GM21381 (cell line): Measurements from ENCODE around the gene MTCH2.
"Not testable (repeated sequence)": the region's sequence is repeated elsewhere in the genome, so short reads cannot be mapped to it uniquely, and the experiment has no call there.

Source experiments
- ATAC-seq: cut with Tn5 transposase; IDR thresholded peaks from one replicate; pipeline ENCODE4 v1.9.1; 2021; ENCODE audit warnings: mild to moderate bottlenecking, moderate library complexity; ENCODE audit not compliant: unreplicated experiment

The MTCH2 gene

DNA sequence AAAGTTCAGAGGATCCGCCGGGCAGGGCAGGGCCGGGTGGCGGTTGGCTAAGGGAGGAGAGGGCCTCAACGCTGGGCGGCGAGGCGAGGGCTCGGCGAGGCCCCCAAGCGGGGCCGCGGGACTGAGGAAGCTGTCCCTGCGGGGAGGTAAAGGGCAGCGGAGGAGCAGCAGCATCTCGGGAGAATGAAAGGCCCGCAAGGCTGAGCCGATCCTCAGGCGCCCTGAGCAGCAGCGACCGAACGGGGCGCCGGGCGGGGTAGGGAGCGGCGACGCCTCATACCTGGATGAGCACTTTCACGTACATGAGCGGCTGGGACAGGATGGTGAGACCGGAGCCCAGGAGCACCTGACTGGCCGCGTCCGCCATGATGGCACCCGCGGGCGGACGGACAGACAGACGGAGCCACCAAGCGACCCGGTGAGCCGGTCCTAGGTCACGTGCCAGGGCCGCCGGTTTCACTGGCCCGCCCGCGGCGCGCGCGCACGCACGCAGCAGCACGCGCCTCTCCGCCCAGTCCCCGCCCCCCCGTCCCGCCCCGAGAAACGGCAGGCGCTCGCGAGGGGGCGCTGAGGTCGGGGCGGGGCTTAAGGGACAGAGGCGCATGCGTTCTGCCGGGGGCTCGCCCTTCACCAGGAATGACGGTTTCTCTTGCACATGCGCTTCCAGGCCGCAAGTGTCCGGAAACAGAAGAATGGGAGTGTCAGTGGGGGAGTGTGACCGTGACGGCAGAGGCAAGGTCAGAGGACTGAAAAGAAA, at the start of gene MTCH2:
Gene MTCH2, minus strand, starts transcription at position 461 of the 757 bp plus-strand sequence. Its CDS starts 94 bp downstream, at position 367.
- peak; percentile 90 for ATAC-seq

DNA sequence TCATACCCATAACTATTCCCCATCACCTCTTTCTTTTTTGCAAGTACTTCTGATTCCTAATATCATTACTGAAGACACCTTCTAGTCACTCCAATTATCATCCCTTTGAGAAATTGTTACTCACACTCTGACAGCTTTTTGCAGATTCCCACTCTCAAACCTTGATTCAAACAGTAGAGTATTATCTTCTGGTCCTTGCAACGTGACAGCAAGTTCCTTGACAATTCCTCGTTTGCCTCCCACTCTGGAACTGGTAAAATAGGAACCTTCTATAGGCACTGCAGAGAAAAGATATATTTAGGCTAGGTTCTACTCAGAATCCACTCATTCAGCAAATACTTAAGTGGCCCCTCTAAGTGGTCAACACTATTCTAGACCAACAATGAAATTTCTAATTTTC, 49.6 kb upstream of the MTCH2 start:
- ATAC-seq: no peak

DNA sequence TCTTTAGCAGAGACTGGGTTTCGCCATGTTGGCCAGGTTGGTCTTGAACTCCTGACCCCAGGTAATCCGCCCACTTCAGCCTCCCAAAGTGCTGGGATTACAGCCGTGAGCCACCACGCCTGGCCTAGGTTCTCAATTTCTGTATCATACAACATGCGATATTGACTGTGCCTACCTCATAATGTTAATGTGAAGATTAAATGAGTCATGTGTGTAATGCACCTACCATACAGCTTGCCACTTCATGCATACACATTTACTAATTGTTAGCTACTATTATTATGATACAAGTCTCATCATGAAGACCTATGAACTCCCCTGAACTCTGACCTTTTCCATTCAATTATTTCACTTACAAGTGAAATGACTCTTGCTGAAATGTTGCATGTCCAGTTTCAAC, 47.1 kb upstream of the MTCH2 start:
- ATAC-seq: no peak

DNA sequence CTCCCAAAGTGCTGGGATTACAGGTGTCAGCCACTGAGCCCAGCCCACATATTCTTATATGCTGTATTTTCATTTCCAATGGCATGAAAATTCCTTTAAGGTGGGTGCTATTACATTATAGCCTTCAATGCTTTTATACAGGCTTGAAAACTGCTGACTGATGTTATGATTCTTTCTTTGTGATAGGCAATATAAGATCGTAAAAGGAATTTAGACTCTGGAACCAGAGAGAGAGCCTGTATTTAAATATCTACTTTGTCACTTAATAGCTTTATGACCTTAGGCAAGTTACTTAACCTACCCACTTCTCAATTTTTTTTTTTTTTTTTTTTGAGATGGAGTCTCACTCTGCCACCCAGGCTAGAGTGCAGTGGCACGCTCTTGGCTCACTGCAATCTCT, 46.6 kb upstream of the MTCH2 start:
- ATAC-seq: no peak

DNA sequence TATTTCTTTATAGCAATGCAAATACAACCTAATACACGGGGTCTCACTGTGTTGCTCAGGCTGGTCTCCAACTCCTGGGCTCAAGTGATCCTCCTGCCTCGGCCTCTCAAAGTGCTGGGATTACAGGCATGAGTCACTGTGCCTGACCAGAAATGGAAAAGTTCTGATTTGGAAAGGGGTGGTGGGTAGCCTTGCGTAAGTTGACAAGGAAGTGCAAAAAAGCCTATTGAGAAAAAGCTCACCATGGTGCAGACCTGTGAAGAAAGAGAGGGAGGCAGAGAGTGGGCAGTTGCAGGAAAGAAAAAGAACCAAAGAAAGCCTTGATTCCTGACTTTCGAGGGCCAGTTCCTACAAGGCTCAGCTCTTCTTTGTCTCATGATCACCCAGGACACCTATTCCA, 45.8 kb upstream of the MTCH2 start:
- no peak for ATAC-seq

DNA sequence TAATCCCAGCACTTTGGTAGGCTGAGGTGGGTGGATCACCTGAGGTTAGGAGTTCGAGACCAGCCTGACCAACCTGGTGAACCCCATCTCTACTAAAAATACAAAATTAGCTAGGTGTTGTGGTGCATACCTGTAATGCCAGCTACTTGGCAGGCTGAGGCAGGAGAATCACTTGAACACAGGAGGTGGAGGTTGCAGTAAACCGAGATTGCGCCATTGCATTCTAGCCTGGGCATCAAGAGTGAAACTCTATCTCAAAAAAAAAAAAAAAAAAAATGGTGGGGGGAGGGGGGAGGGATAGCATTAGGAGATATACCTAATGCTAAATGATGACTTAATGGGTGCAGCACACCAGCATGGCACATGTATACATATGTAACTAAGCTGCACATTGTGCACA, 44.3 kb upstream of the MTCH2 start:
- not testable (repeated sequence) for ATAC-seq

DNA sequence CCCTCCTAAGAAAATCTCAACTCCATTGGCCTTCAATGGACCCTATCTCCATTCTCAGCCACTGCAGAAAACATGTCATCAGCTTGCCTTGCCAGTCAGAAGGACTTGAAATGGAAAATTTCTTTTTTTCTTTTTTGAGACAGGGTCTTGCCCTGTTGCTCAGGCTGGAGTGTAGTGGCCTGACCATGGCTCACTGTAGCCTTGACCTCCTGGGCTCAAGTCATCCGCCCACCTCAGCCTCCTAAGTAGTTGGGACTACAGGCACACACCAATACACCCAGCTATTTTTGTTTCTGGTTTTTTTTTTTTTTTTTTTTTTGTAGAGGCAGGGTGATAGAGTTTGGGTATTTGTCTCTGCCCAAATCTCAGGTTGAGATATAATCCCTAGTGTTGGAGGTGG, 43.8 kb upstream of the MTCH2 start:
- no peak for ATAC-seq

DNA sequence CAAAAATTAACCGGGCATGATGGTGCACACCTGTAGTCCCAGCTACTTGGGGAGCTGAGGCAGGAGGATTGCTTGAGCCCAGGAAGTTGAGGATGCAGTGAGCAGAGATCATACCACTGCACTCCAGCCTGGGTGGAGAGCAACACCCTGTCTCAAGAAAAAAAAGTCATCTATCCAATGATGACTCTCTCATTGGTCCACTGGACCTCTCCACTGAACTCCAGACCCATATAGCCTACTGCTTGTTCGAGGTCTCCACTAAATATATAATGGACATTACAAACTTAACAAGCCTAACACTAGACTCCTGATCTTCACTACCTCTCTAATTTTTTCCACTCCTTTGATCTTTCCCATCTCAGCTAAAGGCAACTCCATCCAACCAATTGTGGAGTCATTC, 33.5 kb upstream of the MTCH2 start:
- ATAC-seq: no peak

DNA sequence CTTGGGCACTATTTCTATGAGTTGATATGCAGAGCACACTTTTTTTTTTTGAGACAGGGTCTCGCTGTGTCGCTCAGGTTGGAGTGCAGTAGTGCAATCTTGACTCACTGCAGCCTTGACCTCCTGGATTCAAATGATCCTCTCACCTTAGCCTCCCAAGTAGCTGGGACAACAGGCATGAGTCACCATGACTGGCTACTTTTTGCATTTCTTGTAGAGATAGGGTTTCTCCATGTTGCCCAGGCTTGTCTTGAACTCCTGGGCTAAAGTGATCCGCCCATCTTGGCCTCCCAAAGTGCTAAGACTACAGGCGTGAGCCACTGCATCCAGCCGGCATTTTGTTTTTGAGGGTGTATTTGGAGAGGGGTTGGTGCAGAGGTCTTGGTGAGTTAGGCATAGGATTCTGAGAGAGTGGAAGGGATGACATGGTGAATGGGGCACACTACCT, 29.9 kb upstream of the MTCH2 start:
- ATAC-seq: no peak

DNA sequence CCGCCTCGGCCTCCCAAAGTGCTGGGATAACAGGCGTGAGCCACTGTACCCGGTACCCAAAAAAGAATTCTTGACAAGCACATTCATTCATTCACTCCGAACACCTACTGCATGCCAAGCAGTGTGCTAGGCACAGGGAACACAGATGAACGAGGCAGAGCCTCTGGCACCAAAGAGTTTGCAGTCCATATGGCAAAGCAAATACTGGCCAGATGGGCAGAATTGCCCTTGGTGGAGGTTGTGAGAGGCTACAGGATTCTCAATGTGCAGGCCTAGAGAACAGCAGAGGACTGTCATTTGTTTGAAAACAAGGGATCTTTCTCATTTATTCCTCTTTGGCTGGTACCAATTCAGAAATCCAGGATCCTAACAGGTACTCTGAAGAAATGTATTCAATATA, 27.5 kb upstream of the MTCH2 start:
- ATAC-seq: no peak

DNA sequence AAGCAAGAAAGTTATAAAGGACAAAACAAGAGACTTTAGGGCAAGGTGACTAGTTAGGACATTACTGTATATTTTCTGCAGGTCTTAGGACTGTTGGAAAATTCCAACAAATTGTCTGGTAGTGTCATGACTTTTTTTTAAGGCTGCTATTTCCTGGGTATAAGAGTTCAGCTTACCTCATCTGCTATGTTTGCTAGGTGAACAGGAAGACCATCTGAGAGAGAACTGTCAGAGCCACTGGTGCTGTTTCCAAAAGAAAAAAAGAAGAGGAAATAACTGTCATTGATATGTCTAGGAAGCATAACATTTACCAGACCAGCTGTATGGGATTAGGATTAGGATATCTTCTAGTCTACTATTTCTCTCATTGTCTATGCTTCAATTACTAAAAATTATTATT, 26.3 kb upstream of the MTCH2 start:
- no peak for ATAC-seq

DNA sequence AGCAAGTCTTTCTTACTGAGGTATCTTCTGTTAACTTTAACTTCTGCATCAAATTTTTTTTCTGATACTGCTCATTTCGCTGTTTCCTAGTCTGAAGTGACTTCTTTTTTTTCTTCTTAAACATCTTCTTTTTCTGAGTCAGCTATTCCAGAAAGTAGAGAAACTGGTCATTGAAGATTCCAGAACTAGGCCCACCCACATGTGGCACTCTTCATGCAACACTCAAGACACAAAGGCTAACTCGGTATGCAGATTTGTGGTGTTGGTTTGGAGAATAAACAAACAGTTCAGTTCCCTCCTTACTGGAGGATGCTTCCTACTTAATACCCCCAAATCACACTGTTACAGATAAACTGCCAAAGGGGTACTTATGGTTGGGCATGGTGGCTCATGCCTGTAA, 25.2 kb upstream of the MTCH2 start:
- ATAC-seq: no peak

DNA sequence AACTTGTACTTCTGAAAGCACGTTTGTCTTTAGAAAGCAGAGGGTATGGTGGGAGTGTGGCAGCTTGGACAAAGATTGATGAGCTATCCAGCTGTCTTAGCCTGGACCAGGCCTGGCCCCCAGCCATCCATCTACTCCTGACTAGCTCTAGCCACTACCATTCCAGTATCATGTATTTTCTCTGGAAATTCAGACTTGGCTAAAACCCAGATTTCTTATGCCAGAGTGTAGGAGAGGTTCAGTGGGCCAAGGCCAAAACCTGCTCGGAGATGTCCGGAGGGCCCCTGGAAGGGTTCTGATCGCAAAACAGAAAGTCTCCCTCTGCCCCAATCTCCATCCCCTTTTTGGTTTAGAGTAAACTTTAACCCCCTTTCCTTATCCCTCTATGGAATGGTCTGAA, 24.8 kb upstream of the MTCH2 start:
- no peak for ATAC-seq

DNA sequence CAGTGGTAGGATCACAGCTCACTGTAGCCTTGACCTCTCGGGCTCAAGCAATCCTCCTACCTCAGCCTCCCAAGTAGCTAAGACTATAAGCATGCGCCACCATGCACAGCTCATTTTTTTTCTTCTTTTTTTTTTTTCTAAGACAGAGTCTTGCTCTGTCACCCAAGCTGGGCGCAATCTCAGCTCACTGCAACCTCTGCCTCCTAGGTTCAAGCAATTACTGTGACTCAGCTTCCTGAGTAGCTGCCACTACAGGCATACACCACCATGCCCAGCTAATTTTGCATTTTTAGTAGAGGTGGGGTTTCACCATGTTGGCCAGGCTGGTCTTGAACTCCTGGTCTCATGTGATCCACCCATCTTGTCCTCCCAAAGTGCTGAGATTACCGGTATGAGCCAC, 22.6 kb upstream of the MTCH2 start:
- ATAC-seq: not testable (repeated sequence)

DNA sequence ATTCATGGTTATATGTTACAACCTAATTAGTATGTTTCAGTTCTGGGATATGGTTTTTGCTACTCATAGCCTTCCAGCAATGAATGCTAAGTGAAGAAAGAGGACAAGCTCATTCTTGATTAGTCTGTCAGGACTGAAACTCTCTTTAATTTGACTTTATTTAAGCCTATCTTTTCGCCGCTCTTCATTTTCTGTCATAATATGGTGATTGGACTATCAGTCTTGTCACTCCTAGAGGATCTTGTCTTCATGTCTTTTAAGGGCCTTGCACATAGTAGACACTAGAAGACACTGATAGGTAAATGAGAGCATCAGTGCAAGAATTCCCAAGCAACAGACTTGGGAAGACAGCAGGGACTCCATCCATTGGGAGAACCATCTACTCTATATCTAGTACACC, 18.9 kb upstream of the MTCH2 start:
- no peak for ATAC-seq

DNA sequence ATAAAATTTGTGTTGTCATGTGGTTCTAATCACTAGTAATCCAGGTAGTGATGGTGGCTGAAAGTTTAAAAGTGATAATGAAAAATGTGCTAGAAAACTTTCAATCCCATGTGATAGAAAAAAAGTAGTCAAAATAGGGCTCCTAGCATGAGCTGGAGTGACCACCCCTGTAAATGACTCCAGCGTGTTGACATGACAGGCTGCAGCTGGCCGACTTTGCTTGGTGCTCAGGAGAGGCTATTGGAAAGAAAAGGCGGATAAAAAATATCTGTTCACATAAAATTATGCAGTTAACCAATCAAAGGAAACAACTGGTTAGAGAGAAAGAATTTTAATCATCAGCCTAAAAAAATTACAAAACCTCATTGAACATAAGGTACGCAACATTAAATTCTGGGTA, 16.9 kb upstream of the MTCH2 start:
- ATAC-seq: no peak

DNA sequence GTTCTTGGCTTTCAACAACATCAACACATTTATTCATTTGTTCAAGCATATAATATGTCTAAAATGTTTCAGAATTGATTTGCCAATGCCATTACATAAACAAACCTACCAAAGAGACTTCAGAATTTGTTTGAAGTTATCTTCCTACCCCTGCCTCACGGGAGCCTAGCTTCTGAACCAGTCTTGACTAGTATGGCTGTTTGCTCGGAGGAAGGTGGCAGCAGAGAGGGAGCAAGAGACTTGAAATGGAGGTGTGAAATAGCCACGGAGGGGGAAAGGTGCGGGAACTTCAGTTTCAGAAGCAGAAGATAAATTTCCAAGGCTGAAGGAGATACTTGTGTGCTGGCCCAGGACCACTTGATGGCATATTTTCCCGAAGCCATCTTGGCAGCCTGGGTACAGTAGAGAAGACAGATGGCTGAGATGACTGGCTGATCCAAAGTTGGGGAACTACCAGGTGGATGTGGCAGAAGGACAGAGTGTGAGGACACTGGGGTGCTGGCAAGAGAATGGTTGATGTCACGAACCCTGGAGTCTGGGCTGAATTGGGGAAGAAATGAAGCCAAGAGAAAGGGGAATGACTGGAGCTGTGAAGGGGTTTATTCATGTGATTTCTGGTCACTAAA, 14.0 kb upstream of the MTCH2 start:
- ATAC-seq: no peak

DNA sequence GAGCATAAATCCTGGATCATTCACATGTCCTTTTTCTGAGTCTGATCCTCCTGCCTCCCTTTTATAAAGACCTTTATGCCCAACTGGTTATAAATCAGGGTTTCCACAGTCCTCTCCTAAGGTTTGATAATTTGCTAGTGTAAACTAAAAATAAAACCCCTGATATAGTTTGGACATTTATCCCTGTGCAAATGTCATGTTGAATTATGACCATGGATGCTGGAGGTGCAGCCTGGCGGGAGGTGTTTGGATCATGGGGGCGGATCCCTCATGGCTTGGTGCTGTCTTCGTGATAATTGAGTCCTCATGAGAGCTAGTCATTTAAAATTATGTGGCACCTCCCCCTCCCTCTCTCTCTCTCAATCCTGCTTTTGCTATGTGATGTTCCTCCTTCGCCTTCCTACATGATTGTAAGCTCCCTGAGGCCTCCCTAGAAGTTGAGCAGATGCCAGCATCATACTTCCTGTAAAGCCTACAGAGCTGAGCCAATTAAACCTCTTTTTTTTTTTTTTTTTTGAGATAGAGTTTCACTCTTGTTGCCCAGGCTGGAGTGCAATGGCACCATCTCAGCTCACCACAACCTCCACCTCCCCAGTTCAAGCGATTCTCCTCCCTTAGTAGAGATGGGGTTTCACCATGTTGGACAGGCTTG, 9.6 kb upstream of the MTCH2 start:
- no peak for ATAC-seq

DNA sequence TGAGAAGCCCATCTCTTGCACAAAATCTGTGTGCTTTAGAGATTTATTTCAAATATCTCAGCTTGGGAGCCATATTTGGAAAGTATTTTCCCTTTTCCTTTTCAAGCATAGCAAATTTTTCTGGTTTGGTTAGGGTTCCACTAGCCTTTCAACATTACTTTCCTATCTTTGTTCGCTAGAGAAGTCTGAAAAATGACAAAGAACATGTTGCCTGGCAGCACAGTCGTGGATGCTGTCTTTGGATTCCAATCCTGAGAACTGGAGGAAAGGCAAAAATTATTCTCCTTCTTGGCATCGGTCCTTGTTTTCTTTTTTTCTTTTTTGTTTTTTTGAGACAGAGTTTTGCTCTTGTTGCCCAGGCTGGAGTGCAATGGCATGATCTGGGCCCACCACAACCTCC, 6.9 kb upstream of the MTCH2 start:
- no peak for ATAC-seq

DNA sequence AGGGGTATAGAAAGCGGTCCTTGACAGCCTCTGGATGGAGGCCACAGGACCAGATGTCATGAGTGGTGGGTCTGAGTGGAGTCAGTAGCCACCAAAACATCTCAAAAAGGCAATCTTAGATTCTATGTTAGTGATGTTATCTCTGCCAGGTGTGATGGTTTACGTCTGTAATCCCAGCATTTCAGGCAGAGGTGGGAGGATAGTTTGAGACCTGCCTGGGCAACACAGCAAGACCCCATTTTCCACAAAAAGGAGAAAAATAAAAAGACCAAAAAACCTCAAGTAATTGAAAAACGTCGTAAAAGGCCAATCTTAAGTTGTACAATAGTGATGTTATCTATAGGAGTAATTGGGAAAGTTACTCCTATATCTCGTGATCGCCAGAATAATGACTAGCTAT, 3.7 kb upstream of the MTCH2 start:
- ATAC-seq: no peak

DNA sequence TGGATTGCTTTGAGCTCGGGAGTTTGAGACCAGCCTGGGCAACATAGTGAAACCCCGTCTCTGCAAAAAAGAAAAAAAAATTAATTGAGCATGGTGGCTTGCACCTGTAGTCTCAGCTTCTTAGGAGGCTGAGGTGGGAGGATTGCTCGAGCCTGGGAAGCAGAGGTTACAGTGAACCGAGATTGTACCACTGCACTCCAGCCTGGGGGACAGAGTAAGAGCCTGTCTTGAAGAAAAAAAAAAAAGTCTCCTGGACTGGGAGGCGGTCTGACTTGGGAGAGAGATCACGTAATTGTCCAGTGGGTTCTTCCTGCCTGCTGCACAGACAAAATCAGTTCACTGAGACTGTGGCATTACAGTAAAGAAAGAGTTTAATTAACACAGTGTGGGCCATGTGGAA, 3.1 kb upstream of the MTCH2 start:
- ATAC-seq: no peak

DNA sequence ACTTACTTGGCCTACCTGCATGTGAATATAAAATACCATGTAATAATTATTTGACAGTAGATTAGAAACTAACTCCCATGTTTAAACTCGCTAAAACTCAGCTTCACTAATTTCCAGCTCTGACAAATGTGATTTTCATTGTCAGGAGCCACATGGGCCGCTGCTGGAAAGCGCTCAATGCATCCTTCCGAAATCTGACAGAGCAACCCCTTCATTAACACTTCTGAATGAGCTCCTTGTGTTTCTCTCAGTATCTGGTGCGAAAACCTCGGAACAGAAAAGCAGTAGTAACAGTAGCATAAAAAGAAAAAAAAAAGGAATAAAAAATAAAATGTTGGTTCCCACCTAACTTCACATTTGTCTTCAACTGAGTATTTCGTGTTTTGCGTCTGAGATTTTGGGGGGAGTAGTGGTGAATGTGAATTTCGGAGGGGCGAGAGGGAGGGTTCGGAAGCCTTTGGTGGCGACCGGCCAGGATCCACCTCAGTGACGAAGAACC, 710 bp downstream of the MTCH2 start:
- no peak for ATAC-seq
